GM21447 (cell line): ENCODE results near the gene MED15.
"Not testable (repeated sequence)": the region's sequence is repeated elsewhere in the genome, so short reads cannot be mapped to it uniquely, and the experiment has no call there.

Experiments used
- ATAC-seq: cut with Tn5 transposase; IDR thresholded peaks from one replicate; pipeline ENCODE4 v1.9.1; 2021; ENCODE audit not compliant: unreplicated experiment

Gene MED15

DNA sequence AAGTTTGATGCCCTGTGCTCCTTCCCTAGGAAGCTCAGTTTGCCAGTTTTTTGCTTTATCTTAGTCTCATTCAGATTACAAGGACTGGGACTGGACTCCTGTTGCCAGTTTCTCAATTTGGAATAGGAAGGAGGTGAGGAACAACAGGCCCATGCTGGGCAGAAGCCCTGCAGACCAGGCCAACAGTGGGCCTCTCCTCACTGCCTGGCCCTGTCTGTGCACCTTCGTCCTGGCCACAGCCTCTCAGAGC lies 23.7 kb downstream of the MED15 start:
- ATAC-seq: no peak

DNA sequence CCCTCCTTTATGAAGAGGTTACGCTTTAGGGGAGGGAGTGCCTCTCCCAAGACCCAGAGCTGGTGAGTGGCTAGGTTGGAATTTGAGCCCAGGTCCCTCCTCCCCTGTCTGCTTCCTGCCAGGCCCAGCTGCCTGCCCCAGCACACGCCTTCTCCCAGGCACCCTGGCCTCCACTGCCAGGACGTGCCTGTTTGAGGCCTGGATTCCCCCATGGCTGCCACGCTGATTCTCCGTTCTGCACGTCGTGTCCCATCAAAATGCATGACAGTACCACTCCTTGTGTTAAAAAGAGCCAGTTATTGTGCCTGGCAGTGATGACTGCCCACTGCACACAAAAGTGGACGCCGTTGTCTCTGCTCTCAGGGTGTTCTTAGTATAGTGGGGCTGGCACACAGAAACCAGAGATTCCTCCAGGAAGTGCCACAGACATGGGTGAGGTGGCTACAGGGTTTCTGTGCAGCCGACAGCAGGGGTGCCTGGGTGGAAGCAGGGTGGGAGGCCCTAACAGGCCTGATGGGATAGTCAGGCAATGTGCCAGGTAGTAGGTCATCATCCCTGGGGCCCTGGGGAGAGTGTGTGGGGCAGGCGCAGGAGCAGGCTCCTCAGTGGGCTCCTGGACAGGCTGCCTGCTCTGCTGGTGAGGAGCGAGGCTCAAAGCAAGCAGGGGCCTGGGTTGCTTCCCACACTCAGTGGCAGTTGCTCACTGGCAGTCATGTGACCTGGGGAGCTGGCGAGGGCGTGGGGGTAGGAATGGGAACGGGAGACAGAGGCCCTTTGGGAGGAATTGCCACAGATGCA lies 24.2 kb downstream of the MED15 start:
- ATAC-seq: no peak

GRCh38 chr22:20532256-20532993 lies 25.0 kb downstream of the MED15 start:
- ATAC-seq: no peak

GRCh38 chr22:20533095-20533878 lies 25.9 kb downstream of the MED15 start:
- ATAC-seq: no peak

DNA sequence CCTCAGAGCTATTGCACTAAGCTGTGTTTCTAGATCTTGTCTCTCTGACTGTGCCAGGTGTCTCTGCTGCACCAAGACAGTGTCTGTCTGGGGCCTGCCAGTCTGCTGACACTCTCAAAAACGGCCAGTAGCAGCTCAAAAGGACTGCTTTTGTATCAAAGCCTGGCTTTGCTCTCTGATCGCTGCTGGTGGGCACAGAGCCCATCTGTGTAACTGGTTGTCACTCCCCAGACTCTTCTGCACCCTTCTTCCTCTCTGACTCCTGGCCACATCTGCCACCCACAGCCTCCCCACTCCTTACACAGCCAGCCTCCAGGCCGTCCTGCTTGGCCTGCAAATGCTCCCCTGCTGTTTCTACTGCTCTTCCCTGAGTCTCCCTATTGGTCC lies 26.5 kb downstream of the MED15 start:
- no peak for ATAC-seq

- ATAC-seq: no peak
Observed at GRCh38 chr22:20536590-20537324, 29.3 kb downstream of the MED15 start.

GRCh38 chr22:20537325-20537756 lies 29.9 kb downstream of the MED15 start:
- no peak for ATAC-seq

DNA sequence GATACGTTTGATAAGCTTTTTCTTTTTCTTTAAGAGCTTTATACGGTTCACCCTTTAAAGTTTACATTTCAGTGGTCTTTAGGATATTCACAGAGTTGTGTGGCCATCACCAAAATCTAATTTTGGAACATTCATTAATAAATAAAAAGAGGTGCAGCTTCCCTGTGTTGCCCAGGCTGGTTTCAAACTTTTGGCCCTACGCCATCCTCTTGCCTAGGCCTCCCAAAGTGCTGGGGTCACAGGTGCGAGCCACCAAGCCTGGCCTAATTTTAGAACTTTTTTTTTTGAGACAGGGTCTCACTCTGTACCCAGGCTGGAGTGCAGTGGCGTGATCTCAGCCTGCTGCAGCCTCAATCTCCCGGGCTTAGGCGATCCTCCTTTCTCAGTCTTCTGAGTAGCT lies 30.6 kb downstream of the MED15 start:
- ATAC-seq: no peak

DNA sequence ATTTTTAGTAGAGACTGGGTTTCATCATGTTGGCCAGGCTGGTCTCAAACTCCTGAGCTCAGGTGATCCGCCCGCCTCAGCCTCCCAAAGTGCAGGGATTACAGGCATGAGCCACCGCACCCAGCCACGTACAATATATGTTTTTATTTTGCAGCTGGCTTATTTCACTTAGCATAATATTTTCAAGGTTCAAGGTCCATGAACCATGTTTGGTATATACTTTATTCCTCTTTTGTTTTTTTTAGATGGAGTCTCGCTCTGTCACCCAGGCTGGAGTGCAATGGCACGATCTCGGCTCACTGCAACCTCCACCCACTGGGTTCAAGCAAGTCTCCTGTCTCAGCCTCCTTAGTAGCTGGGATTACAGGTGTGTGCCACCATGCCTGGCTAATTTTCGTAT lies 31.5 kb downstream of the MED15 start:
- not testable (repeated sequence) for ATAC-seq

GRCh38 chr22:20542055-20542454 lies 34.6 kb downstream of the MED15 start:
- no peak for ATAC-seq

GRCh38 chr22:20542736-20543135 lies 35.3 kb downstream of the MED15 start:
- no peak for ATAC-seq

DNA sequence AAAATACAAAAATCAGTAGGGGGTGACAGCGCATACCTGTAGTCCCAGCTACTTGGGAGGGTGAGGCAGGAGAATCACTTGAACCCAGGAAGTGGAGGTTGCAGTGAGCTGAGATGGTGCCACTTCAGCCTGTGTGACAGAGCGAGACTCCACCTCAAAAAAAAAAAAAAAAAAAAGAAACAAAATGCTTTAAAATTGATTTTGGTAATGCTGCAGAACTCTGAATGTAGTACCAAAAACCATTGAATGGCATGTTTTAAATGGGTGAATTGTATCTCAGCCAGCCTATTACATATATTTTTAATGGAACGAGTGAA lies 37.9 kb downstream of the MED15 start:
- not testable (repeated sequence) for ATAC-seq

DNA sequence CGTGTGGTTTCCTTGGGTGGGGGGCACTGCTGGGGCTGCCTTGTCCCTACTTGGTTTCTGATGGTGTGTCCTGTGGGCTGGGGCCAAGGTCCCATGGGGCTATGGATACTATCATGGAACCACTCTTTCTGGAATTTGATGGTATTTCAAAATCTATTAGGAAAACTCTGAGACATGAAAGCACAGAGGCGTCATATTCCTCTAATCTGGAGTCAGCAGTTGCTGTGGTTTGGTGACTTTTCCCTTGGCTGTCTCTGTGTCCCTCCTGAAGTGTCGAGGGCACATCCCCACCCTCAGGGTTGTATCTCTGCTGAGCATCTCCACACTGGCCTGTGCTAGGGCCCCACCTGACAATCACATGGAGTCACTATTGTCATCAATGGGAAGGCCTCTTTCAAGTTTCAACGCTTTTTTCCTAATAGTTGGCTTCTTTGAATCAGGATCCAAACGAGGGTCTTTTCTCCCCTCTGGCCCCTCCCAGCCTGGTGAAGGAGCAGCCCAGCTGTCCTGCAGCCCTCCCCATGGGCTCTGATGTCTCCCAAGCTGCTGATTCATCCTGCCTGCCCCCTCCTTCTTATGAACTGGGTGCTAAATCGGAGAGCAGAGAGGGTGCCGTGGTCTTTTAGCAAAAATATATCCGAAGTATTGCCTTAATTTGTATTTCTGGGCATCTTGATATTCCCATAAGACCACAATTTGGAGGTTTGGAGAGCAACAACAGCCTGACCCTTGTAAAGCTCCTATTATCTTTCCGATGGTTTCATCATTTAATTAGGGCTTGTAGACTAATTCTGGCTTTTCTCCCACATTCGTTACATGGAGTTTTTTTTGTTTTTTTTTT lies 38.5 kb downstream of the MED15 start:
- no peak for ATAC-seq

GRCh38 chr22:20546541-20546950 lies 39.1 kb downstream of the MED15 start:
- no peak for ATAC-seq

- no peak for ATAC-seq
Observed at GRCh38 chr22:20547029-20547428, 39.6 kb downstream of the MED15 start.

DNA sequence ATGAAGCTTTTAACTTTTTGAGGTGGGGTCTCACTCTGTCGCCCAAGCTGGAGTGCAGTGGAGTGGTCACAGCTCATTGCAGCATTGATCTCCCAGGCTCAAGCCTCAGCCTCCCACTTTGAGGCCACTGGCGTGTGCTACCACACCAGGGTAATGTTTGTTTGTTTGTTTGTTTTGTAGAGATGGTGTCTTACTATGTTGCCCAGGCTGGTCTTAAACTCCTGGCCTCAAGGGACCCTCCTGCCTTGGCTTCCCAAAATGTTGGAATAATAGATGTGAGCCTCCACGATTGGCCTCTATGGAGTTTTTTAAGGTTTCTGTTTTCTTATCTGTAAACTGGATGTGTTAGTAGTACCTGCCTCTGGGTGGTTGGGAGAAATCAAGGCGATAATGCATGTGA lies 41.4 kb downstream of the MED15 start:
- ATAC-seq: no peak

DNA sequence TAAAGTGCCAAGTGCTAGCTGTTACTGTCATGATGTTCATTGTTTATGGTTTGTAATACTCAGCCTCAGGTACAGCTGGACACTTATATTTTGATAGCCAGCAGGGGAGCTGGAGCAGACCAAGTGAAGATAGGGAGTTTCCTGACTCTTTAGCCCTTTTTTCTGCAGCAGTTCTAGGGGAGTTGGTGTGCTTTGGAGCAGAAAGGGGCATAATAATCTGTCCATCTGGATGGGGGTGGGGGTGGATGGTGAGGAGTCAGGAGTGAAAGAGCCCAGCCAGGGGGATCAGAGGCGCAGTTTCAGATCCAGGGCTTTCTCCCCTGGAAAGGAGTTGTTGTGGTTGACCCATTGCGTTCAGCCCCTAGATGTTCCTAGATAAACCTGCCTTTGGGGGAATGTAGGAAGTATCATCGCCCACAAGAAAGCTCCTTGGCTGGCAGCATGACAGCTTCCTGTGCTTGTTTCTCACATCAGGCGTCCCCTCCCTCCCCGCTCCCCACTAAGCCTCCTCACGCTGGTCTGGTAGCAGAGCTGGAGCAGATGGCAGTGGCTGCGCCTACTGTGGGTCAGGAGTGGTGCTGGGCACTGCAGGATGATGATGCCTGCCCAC lies 41.9 kb downstream of the MED15 start:
- ATAC-seq: no peak

- ATAC-seq: no peak
Observed at GRCh38 chr22:20550057-20550817, 42.8 kb downstream of the MED15 start.
